H1 (cell line): ENCODE results near the gene LRRC41.

ENCODE experiments used
- ATF3 ChIP-seq: IDR thresholded peaks from 2 replicates; pipeline ENCODE4 v1.6.1; 2011; ENCODE audit warnings: low read depth, mild to moderate bottlenecking, low read length; ENCODE audit not compliant: insufficient read depth
- CEBPB ChIP-seq: IDR thresholded peaks from 2 replicates; pipeline ENCODE4 v1.6.1; 2012; ENCODE audit warnings: low read depth, low read length
- CHD1 ChIP-seq: IDR thresholded peaks from 2 replicates; pipeline ENCODE4 v1.6.1; 2012; ENCODE audit warnings: low read depth, low read length, improper control_type of control experiment
- CREB1 ChIP-seq: IDR thresholded peaks from 2 replicates; pipeline ENCODE4 v1.6.1; 2012; ENCODE audit warnings: inconsistent platforms
- CTCF ChIP-seq, 3 experiments: IDR thresholded peaks; 1 replicate in 2 of 3; 2 replicates in 1 of 3; pipeline versions ENCODE4 v1.5.1 to v1.6.1; 2011; ENCODE audit warnings: low read length in 3 of 3, mild to moderate bottlenecking in 3 of 3, inconsistent platforms in 2 of 3, low read depth in 1 of 3, moderate library complexity in 1 of 3; ENCODE audit not compliant: insufficient read depth in 1 of 3; ENCODE audit errors: control extremely low read depth in 1 of 3
- EZH2 ChIP-seq: fragments of 200-600 bp; sonication (generic); IDR thresholded peaks from 2 replicates; pipeline ENCODE4 v1.7.1; 2012; ENCODE audit warnings: low read depth, mild to moderate bottlenecking, moderate library complexity, low read length, inconsistent platforms; ENCODE audit not compliant: severe bottlenecking
- JUND ChIP-seq: IDR thresholded peaks from 2 replicates; pipeline ENCODE4 v1.6.1; 2011; ENCODE audit warnings: mild to moderate bottlenecking, improper control_type of control experiment, low read length
- KDM5A ChIP-seq: fragments of 200-600 bp; IDR thresholded peaks from 2 replicates; pipeline ENCODE4 v1.7.1; 2012; ENCODE audit warnings: mild to moderate bottlenecking, low read length, inconsistent platforms, mixed read lengths
- MAX ChIP-seq: IDR thresholded peaks from 2 replicates; pipeline ENCODE4 v1.6.1; 2012; ENCODE audit warnings: inconsistent platforms
- POLR2AphosphoS5 ChIP-seq: IDR thresholded peaks from 2 replicates; pipeline ENCODE4 v1.6.1; 2011; ENCODE audit warnings: low read depth, low read length
- RFX5 ChIP-seq: IDR thresholded peaks from 2 replicates; pipeline ENCODE4 v1.6.1; 2011; ENCODE audit warnings: low read depth, low read length, improper control_type of control experiment, borderline replicate concordance
- RXRA ChIP-seq: IDR thresholded peaks from 2 replicates; pipeline ENCODE4 v1.6.1; 2011; ENCODE audit warnings: low read depth, mild to moderate bottlenecking, low read length, moderate library complexity; ENCODE audit not compliant: insufficient read depth
- YY1 ChIP-seq: IDR thresholded peaks from 2 replicates; pipeline ENCODE4 v1.6.1; 2011; ENCODE audit warnings: low read depth, mild to moderate bottlenecking, low read length

- TF ChIP-seq POLR2AphosphoS5 (no peak), CTCF (IDR thresholded peaks at IDR 0.05; ENCODE audit: control extremely low read depth in 1 of 3, insufficient read depth in 1 of 3, low read depth in 1 of 3, low read length in 3 of 3) (no peak), MAX (no peak), JUND (no peak), RXRA (no peak), CHD1 (no peak), EZH2 (no peak), YY1 (no peak), CREB1 (no peak), RFX5 (no peak), ATF3 (no peak), KDM5A (no peak), CEBPB (no peak)
Measured at GRCh38 chr1:46268578-46268977, 34.8 kb downstream of the LRRC41 start.
